HepG2 (cell line): ENCODE data around the gene NRN1L. TPM values are rescaled to one million over a fixed set of nuclear protein-coding genes. Genes with fewer than 3 reads are reported as not detected.

Source experiments
- DMTF1 ChIP-seq: sonication (generic); formaldehyde crosslinking; IDR thresholded peaks from 2 replicates; pipeline ENCODE4 v1.4.0; 2020; ENCODE audit warnings: mild to moderate bottlenecking, missing genetic modification reagents
- HIC2 ChIP-seq: sonication (generic); formaldehyde crosslinking; IDR thresholded peaks from 2 replicates; pipeline ENCODE4 v1.9.0; 2022; ENCODE audit warnings: low read depth, missing genetic modification reagents
- IKZF5 ChIP-seq: IDR thresholded peaks from 2 replicates; pipeline ENCODE4 v1.6.1; 2018; ENCODE audit warnings: missing genetic modification reagents, mild to moderate bottlenecking, missing compliant biosample characterization
- NAIF1 ChIP-seq: sonication (generic); formaldehyde crosslinking; IDR thresholded peaks from 2 replicates; pipeline ENCODE4 v1.5.0; 2020; ENCODE audit warnings: mild to moderate bottlenecking, missing genetic modification reagents, borderline replicate concordance
- PATZ1 ChIP-seq: sonication (generic); formaldehyde crosslinking; IDR thresholded peaks from 2 replicates; pipeline ENCODE4 v1.4.0; 2020; ENCODE audit warnings: missing genetic modification reagents
- PBX2 ChIP-seq: IDR thresholded peaks from 2 replicates; pipeline ENCODE4 v1.6.1; 2016; ENCODE audit warnings: control low read depth
- RBAK ChIP-seq: sonication (generic); formaldehyde crosslinking; IDR thresholded peaks from 2 replicates; pipeline ENCODE4 v1.5.1; 2020; ENCODE audit warnings: mild to moderate bottlenecking, missing genetic modification reagents
- ZBTB7B ChIP-seq: sonication (generic); formaldehyde crosslinking; IDR thresholded peaks from 2 replicates; pipeline ENCODE4 v1.4.0; 2020; ENCODE audit warnings: missing genetic modification reagents
- ZNF121 ChIP-seq: sonication (generic); formaldehyde crosslinking; IDR thresholded peaks from 2 replicates; pipeline ENCODE4 v1.5.0; 2020; ENCODE audit warnings: mild to moderate bottlenecking, missing genetic modification reagents
- ZNF17 ChIP-seq: sonication (generic); formaldehyde crosslinking; IDR thresholded peaks from 2 replicates; pipeline ENCODE4 v1.5.0; 2020; ENCODE audit warnings: mild to moderate bottlenecking, missing genetic modification reagents
- ZNF280B ChIP-seq: sonication (generic); formaldehyde crosslinking; IDR thresholded peaks from 2 replicates; pipeline ENCODE4 v1.5.0; 2020; ENCODE audit warnings: missing genetic modification reagents, mild to moderate bottlenecking, borderline replicate concordance
- ZNF343 ChIP-seq: sonication (generic); formaldehyde crosslinking; IDR thresholded peaks from 2 replicates; pipeline ENCODE4 v1.4.0; 2020; ENCODE audit warnings: mild to moderate bottlenecking, missing genetic modification reagents
- ZNF503 ChIP-seq: sonication (generic); formaldehyde crosslinking; IDR thresholded peaks from 2 replicates; pipeline ENCODE4 v1.4.0; 2020; ENCODE audit warnings: missing genetic modification reagents
- ZNF7 ChIP-seq: IDR thresholded peaks from 2 replicates; pipeline ENCODE4 v1.6.1; 2016; ENCODE audit warnings: missing biosample characterization, missing genetic modification reagents
- ZNF777 ChIP-seq: sonication (generic); formaldehyde crosslinking; IDR thresholded peaks from 2 replicates; pipeline ENCODE4 v1.4.0; 2020; ENCODE audit warnings: missing genetic modification reagents
- ZSCAN31 ChIP-seq: sonication (generic); formaldehyde crosslinking; IDR thresholded peaks from 2 replicates; pipeline ENCODE4 v1.5.0; 2020; ENCODE audit warnings: low read depth, mild to moderate bottlenecking, missing genetic modification reagents
- polyA plus RNA-seq, 8 experiments: library from polyadenylated mRNA; depleted of rRNA in 3 of 8; stranded (reverse) in 7 of 8; unstranded in 1 of 8; fragments of >200 nt; fragmentation: Illumina TruSeq in 4 of 8; extraction: Trizol in 4 of 8; gene quantifications; 2 replicates each; pipeline versions ENCODE4 v1.2.1 to v1.2.3, GENCODE V29; 2011 to 2016; ENCODE audit warnings: low read depth in 4 of 8, missing spikeins in 1 of 8, mixed read lengths in 1 of 8; ENCODE audit not compliant: insufficient read depth in 1 of 8
- total RNA-seq, 5 experiments: library from RNA; depleted of rRNA; stranded (reverse); fragments of >200 nt; fragmentation: Illumina TruSeq; extraction: Trizol; gene quantifications; 2 replicates each; pipeline ENCODE4 v1.2.3, GENCODE V29; 2016; ENCODE audit warnings: low read depth in 1 of 5

Gene NRN1L
- total and polyA plus RNA-seq, 2 of the 13 experiments (the other 11 are each of a cell fraction or from before 2014, with no cell fraction given): 0.53 to 1.2 TPM

GRCh38 chr16:67935402-67936123, 50.9 kb downstream of the NRN1L start (continued):
- TF ChIP-seq ZNF503 (peak; percentile 82), ZSCAN31 (CRISPR knock-in tag) (no peak; the same call in none of the 2 replicates), ZNF7 (CRISPR knock-in tag) (no peak), PBX2 (CRISPR knock-in tag) (peak; percentile 87), PATZ1 (CRISPR knock-in tag) (peak; percentile 93), HIC2 (CRISPR knock-in tag) (peak; percentile 67), DMTF1 (CRISPR knock-in tag) (peak; percentile 82; the same call in 1 of the 2 replicates), ZBTB7B (peak; percentile 76), IKZF5 (peak; percentile 91), ZNF121 (CRISPR knock-in tag) (peak; percentile 8; the same call in 1 of the 2 replicates), ZNF17 (CRISPR knock-in tag) (no peak), NAIF1 (CRISPR knock-in tag) (no peak), ZNF343 (CRISPR knock-in tag) (peak; percentile 71; the same call in 1 of the 2 replicates), ZNF280B (CRISPR knock-in tag) (peak; percentile 91), RBAK (CRISPR knock-in tag) (no peak), ZNF777 (CRISPR knock-in tag) (peak; percentile 36)
